ENCODE results near the gene ARHGAP15.

Gene ARHGAP15

DNA sequence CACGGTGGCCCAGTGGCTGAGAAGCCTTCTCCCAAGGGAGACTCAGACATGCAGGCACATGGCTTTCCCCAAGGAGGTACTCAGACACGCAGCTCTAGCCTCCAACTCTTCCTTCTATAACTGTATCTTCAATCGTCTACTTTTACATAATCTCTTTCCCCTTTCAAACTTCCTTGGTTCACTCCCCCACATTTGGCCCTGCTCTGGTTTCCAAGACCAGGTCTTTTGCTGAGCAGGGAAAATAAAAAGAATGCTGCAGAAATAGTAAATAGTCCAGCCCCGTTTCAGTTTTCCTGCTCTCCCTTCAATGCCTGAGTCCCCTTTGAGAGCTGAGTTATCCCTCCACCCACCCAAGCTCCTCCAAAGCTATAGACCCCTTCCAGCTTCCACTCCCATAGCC is 635.0 kb downstream of the ARHGAP15 start:
- Histone ChIP-seq H3K4me3 (ENCODE audit: low read depth, low read length) (no peak overlapping the region), H3K4me2 (ENCODE audit: low read length) (no peak overlapping the region), H3K4me1 (ENCODE audit: control insufficient read depth in 1 of 2, insufficient read depth in 2 of 2, low read length in 2 of 2) (peaks cover 0 to 2% of the 10 kb centered on the region in 2 experiments), H2BK5ac (ENCODE audit: low read depth, low read length, poor library complexity) (no peak overlapping the region), H3K27me3 (ENCODE audit: insufficient read depth, low read length) (no peaks in the 10 kb centered on the region), H4K91ac (ENCODE audit: low read depth, low read length) (no peak overlapping the region), H3K9me3 (ENCODE audit: insufficient read depth, low read depth, low read length) (no peaks in the 10 kb centered on the region), H2BK120ac (ENCODE audit: insufficient read depth, low read length, poor library complexity) (no peak overlapping the region), H4K12ac (ENCODE audit: low read depth, low read length) (no peak overlapping the region), H3K79me2 (ENCODE audit: control insufficient read depth, insufficient read depth, low read length, poor library complexity) (no peaks in the 10 kb centered on the region), H4K8ac (ENCODE audit: low read depth, low read length) (no peak overlapping the region), H3K23ac (ENCODE audit: low read length) (no peak overlapping the region), H3K27ac (ENCODE audit: low read depth, low read length) (no peak overlapping the region), H2BK12ac (ENCODE audit: low read length) (no peak overlapping the region), H2AK5ac (ENCODE audit: low read length) (no peak overlapping the region), H3K14ac (ENCODE audit: low read length) (no peak overlapping the region), H3K9ac (ENCODE audit: low read length) (no peak overlapping the region), H3K36me3 (ENCODE audit: control insufficient read depth in 1 of 2, insufficient read depth in 2 of 2, low read length in 2 of 2) (no peaks in the 10 kb centered on the region), H2AFZ (ENCODE audit: insufficient read depth, low read length, poor library complexity) (no peak overlapping the region), H3K18ac (ENCODE audit: low read length) (no peak overlapping the region), H3K4ac (ENCODE audit: low read depth, low read length) (no peak overlapping the region), H3K79me1 (ENCODE audit: low read length) (no peaks in the 10 kb centered on the region)
- WGBS (ENCODE audit: extremely low coverage, insufficient coverage, insufficient read length), result 100% methylated on average over 1 of the region's 4 CpGs
- DNase-seq, result no peak

DNA sequence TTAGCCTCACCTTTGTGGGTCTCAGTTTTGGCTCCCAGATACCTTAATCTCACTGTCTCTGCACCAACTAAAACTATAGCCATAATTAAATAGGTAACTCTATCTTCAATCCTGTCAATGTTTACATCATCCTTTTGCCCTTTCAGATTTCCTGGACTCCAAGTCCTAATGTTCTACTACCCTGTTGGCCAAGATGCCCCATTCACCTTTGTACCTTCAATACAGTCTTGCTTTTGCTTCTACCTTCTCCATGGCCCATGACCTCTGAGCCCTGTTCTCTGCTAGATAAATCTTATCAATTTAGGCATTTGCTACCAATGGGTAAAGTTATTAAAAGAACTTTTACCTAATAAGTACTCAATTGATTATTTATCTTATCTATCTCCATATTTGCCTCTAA is 635.5 kb downstream of the ARHGAP15 start:
- Histone ChIP-seq H3K4me2 (ENCODE audit: low read length) (no peak overlapping the region), H3K9ac (ENCODE audit: low read length) (no peak overlapping the region), H3K9me3 (ENCODE audit: insufficient read depth, low read depth, low read length) (no peaks in the 10 kb centered on the region), H2AFZ (ENCODE audit: insufficient read depth, low read length, poor library complexity) (no peak overlapping the region), H2BK5ac (ENCODE audit: low read depth, low read length, poor library complexity) (no peak overlapping the region), H4K12ac (ENCODE audit: low read depth, low read length) (no peak overlapping the region), H3K79me1 (ENCODE audit: low read length) (no peaks in the 10 kb centered on the region), H2AK5ac (ENCODE audit: low read length) (no peak overlapping the region), H2BK12ac (ENCODE audit: low read length) (no peak overlapping the region), H3K18ac (ENCODE audit: low read length) (no peak overlapping the region), H3K14ac (ENCODE audit: low read length) (no peak overlapping the region), H3K4ac (ENCODE audit: low read depth, low read length) (no peak overlapping the region), H3K4me1 (ENCODE audit: control insufficient read depth in 1 of 2, insufficient read depth in 2 of 2, low read length in 2 of 2) (no peaks in the 10 kb centered on the region), H2BK120ac (ENCODE audit: insufficient read depth, low read length, poor library complexity) (no peak overlapping the region), H3K27me3 (ENCODE audit: insufficient read depth, low read length) (no peaks in the 10 kb centered on the region), H3K23ac (ENCODE audit: low read length) (no peak overlapping the region), H3K36me3 (ENCODE audit: control insufficient read depth in 1 of 2, insufficient read depth in 2 of 2, low read length in 2 of 2) (no peaks in the 10 kb centered on the region), H4K8ac (ENCODE audit: low read depth, low read length) (no peak overlapping the region), H3K27ac (ENCODE audit: low read depth, low read length) (no peak overlapping the region), H3K4me3 (ENCODE audit: low read depth, low read length) (no peak overlapping the region), H3K79me2 (ENCODE audit: control insufficient read depth, insufficient read depth, low read length, poor library complexity) (no peaks in the 10 kb centered on the region), H4K91ac (ENCODE audit: low read depth, low read length) (no peak overlapping the region)
- DNase-seq, result no peak

DNA sequence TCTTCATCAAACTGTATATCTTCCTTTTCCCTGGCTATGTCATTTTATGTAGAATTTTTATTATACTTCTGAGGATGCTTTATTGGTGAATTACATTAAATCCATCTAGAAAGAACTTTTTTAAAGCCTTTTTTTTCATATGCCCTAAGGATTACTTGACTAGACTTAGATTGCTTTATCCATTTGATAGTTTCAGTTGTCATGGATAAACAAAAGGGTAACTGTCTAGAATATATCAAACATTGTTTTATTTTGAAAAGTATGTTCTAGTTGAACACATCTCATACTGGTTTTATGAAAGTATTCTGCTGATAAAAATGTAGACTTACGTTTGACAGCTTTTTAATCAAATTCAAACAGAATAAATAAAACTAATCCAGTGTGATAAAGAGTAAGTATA is 639.8 kb downstream of the ARHGAP15 start:
- Histone ChIP-seq H3K4ac (ENCODE audit: low read depth, low read length) (no peak overlapping the region), H2AK5ac (ENCODE audit: low read length) (no peak overlapping the region)
- WGBS (ENCODE audit: extremely low coverage, insufficient coverage, insufficient read length), result no CpG with 5 or more reads among the region's 1 CpG

DNA sequence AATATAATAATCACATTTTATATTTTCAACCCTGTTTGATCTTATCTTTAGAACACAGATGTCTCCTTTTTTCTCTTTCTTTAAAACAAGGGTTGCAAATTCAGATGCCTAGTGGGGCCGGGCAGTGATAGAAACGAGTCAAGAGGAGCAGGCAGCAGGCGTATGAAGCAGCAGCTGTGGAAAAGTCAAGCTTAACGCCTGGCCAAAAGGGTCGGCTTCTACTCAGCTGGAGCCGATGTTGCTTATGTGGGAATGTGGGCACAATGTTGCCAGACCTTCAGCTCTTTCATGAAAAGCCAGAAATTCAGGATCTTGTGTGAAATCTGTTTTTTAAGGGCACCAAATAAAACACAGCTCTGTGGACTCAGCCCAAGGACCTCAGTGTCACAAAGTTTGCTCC is 642.7 kb downstream of the ARHGAP15 start:
- no peak overlapping the region for H3K4ac ChIP-seq (ENCODE audit: low read depth, low read length)
- no peaks in the 10 kb centered on the region for H3K27me3 ChIP-seq (ENCODE audit: insufficient read depth, low read length)
- no peaks in the 10 kb centered on the region for H3K9me3 ChIP-seq (ENCODE audit: insufficient read depth, low read depth, low read length)

More for the DNA sequence above, 639.8 kb downstream of the ARHGAP15 start:
- Histone ChIP-seq H3K79me2 (ENCODE audit: control insufficient read depth, insufficient read depth, low read length, poor library complexity) (no peaks in the 10 kb centered on the region), H3K4me3 (ENCODE audit: low read depth, low read length) (no peak overlapping the region), H2BK5ac (ENCODE audit: low read depth, low read length, poor library complexity) (no peak overlapping the region), H3K18ac (ENCODE audit: low read length) (no peak overlapping the region), H3K4me2 (ENCODE audit: low read length) (no peak overlapping the region), H2AFZ (ENCODE audit: insufficient read depth, low read length, poor library complexity) (no peak overlapping the region), H3K9ac (ENCODE audit: low read length) (no peak overlapping the region), H4K91ac (ENCODE audit: low read depth, low read length) (no peak overlapping the region), H3K23ac (ENCODE audit: low read length) (no peak overlapping the region), H3K4me1 (ENCODE audit: control insufficient read depth in 1 of 2, insufficient read depth in 2 of 2, low read length in 2 of 2) (no peaks in the 10 kb centered on the region), H4K8ac (ENCODE audit: low read depth, low read length) (no peak overlapping the region), H2BK120ac (ENCODE audit: insufficient read depth, low read length, poor library complexity) (no peak overlapping the region), H3K36me3 (ENCODE audit: control insufficient read depth in 1 of 2, insufficient read depth in 2 of 2, low read length in 2 of 2) (no peaks in the 10 kb centered on the region), H2BK12ac (ENCODE audit: low read length) (no peak overlapping the region), H4K12ac (ENCODE audit: low read depth, low read length) (no peak overlapping the region), H3K9me3 (ENCODE audit: insufficient read depth, low read depth, low read length) (no peaks in the 10 kb centered on the region), H3K14ac (ENCODE audit: low read length) (no peak overlapping the region), H3K79me1 (ENCODE audit: low read length) (no peaks in the 10 kb centered on the region), H3K27me3 (ENCODE audit: insufficient read depth, low read length) (no peaks in the 10 kb centered on the region), H3K27ac (ENCODE audit: low read depth, low read length) (no peak overlapping the region)
- DNase-seq, result no peak

More for the DNA sequence above, 642.7 kb downstream of the ARHGAP15 start:
- H3K14ac ChIP-seq (ENCODE audit: low read length), result no peak overlapping the region
- no peak overlapping the region for H2AFZ ChIP-seq (ENCODE audit: insufficient read depth, low read length, poor library complexity)
- no peak overlapping the region for H2BK12ac ChIP-seq (ENCODE audit: low read length)
- no peaks in the 10 kb centered on the region for H3K4me1 ChIP-seq (ENCODE audit: control insufficient read depth in 1 of 2, insufficient read depth in 2 of 2, low read length in 2 of 2)
- no peak overlapping the region for H3K9ac ChIP-seq (ENCODE audit: low read length)
- H2BK120ac ChIP-seq (ENCODE audit: insufficient read depth, low read length, poor library complexity), result no peak overlapping the region
- no peak overlapping the region for H2BK5ac ChIP-seq (ENCODE audit: low read depth, low read length, poor library complexity)
- H3K36me3 ChIP-seq (ENCODE audit: control insufficient read depth in 1 of 2, insufficient read depth in 2 of 2, low read length in 2 of 2), result no peaks in the 10 kb centered on the region
- H4K8ac ChIP-seq (ENCODE audit: low read depth, low read length), result no peak overlapping the region
- H3K27ac ChIP-seq (ENCODE audit: low read depth, low read length), result no peak overlapping the region
- H2AK5ac ChIP-seq (ENCODE audit: low read length), result no peak overlapping the region
- H4K91ac ChIP-seq (ENCODE audit: low read depth, low read length), result no peak overlapping the region
- H3K4me3 ChIP-seq (ENCODE audit: low read depth, low read length), result no peak overlapping the region
- WGBS (ENCODE audit: extremely low coverage, insufficient coverage, insufficient read length), result no CpG with 5 or more reads among the region's 6 CpGs
- no peak overlapping the region for H3K4me2 ChIP-seq (ENCODE audit: low read length)
- no peaks in the 10 kb centered on the region for H3K79me2 ChIP-seq (ENCODE audit: control insufficient read depth, insufficient read depth, low read length, poor library complexity)
- H3K23ac ChIP-seq (ENCODE audit: low read length), result no peak overlapping the region
- DNase-seq, result no peak
- no peak overlapping the region for H3K18ac ChIP-seq (ENCODE audit: low read length)
- H3K79me1 ChIP-seq (ENCODE audit: low read length), result no peaks in the 10 kb centered on the region
- no peak overlapping the region for H4K12ac ChIP-seq (ENCODE audit: low read depth, low read length)

Data from trophoblast cell (in vitro differentiated cells and primary cell).